ENCODE measurements around the gene TP53. TPM values are rescaled to one million over a fixed set of nuclear protein-coding genes. Genes with fewer than 3 reads are reported as not detected.
A peak's percentile ranks its signal among the peaks of the same experiment; 100 is the strongest.

Gene TP53
- total RNA-seq, 6 donors from 2014 or later = 16.8 to 55.5 (median 21.9) TPM

GRCh38 chr17:7623661-7624060 lies 63.6 kb downstream of the TP53 start:
- peaks cover 0 to 7% (median 0%) of the 10 kb centered on the region in 4 donors for H3K36me3 ChIP-seq
- peaks cover 9 to 20% (median 15%) of the 10 kb centered on the region in 4 donors for H3K4me1 ChIP-seq
- WGBS, 2 donors = 85 to 89% methylated on average over 5 of the region's 5 CpGs
- no peaks in the 10 kb centered on the region for H3K9me3 ChIP-seq
- DNase-seq (no peak), ATAC-seq (ENCODE audit: low FRiP score in 2 of 2) (no peak)
- H3K27ac ChIP-seq = no peak overlapping the region
- TF ChIP-seq POLR2A (IDR thresholded peaks at IDR 0.05) (no peak), EP300 (IDR thresholded peaks at IDR 0.05) (no peak), CTCF (IDR thresholded peaks at IDR 0.05) (no peak), POLR2AphosphoS5 (IDR thresholded peaks at IDR 0.05) (no peak)
- no peak overlapping the region for H3K4me3 ChIP-seq
- no peaks in the 10 kb centered on the region for H3K27me3 ChIP-seq

- H3K27ac ChIP-seq = no peak overlapping the region
- H3K27me3 ChIP-seq = no peaks in the 10 kb centered on the region
- no peak overlapping the region for H3K4me3 ChIP-seq
- H3K4me1 ChIP-seq = peaks cover 0 to 2% (median 0%) of the 10 kb centered on the region in 4 donors
- peaks cover 0 to 3% (median 0%) of the 10 kb centered on the region in 4 donors for H3K36me3 ChIP-seq
- TF ChIP-seq POLR2A (IDR thresholded peaks at IDR 0.05) (no peak), POLR2AphosphoS5 (IDR thresholded peaks at IDR 0.05) (no peak), EP300 (IDR thresholded peaks at IDR 0.05) (no peak), CTCF (IDR thresholded peaks at IDR 0.05) (no peak)
- DNase-seq = no peak
- 91 to 94% methylated on average over 8 of the region's 8 CpGs for WGBS, 2 donors
- ATAC-seq (ENCODE audit: low FRiP score in 2 of 2) = no peak
- H3K9me3 ChIP-seq = no peaks in the 10 kb centered on the region
These were observed 66.5 kb downstream of the TP53 start for GRCh38 chr17:7620835-7621234.

- H3K4me3 ChIP-seq = no peak overlapping the region
- WGBS, 2 donors = 50 to 58% methylated on average over 5 of the region's 5 CpGs
- no peaks in the 10 kb centered on the region for H3K27me3 ChIP-seq
- H3K36me3 ChIP-seq = no peaks in the 10 kb centered on the region
- DNase-seq = peak in 1 of 2 donors; percentile 71
- no peaks in the 10 kb centered on the region for H3K9me3 ChIP-seq
- peak overlapping the region in 2 of 4 donors; percentile 30 to 44 for H3K27ac ChIP-seq
- ATAC-seq (ENCODE audit: low FRiP score in 2 of 2) = no peak
- H3K4me1 ChIP-seq = peaks cover 4 to 9% (median 6%) of the 10 kb centered on the region in 4 donors
- TF ChIP-seq CTCF (IDR thresholded peaks at IDR 0.05) (no peak), EP300 (IDR thresholded peaks at IDR 0.05) (peak in 1 of 4 donors; percentile 39)
These were observed 68.7 kb downstream of the TP53 start for GRCh38 chr17:7618608-7619007.

Other genes starting within 250 kb of the TP53 start
- gene FGF11, start 248.0 kb downstream of the TP53 start, total RNA-seq = 1 to 10 TPM in 2 of 6 donors, under 1 TPM in 3, not detected in 1; 0.15 to 2.0 (median 0.57) TPM
- 10 to 100 TPM in 1 of 6 donors, 1 to 10 TPM in 5; 1.9 to 11.5 (median 7.0) TPM for gene CHRNB1, start 242.4 kb downstream of the TP53 start, total RNA-seq
- gene ZBTB4, start 207.9 kb downstream of the TP53 start, total RNA-seq = 10 to 100 TPM; 54.4 to 90.1 (median 74.2) TPM
- gene SLC35G6, start 206.0 kb downstream of the TP53 start, total RNA-seq = not detected
- 100 to 1,000 TPM in 4 of 6 donors, 10 to 100 TPM in 2; 79.5 to 139 (median 112) TPM for gene POLR2A, start 203.1 kb downstream of the TP53 start, total RNA-seq
- gene TNFSF12, start 138.4 kb downstream of the TP53 start, total RNA-seq = 100 to 1,000 TPM in 1 of 6 donors, 10 to 100 TPM in 5; 32.3 to 158 (median 73.2) TPM
- gene TNFSF13, start 128.7 kb downstream of the TP53 start, total RNA-seq = 100 to 1,000 TPM in 4 of 6 donors, 10 to 100 TPM in 2; 74.2 to 226 (median 129) TPM
- 100 to 1,000 TPM in 1 of 6 donors, 10 to 100 TPM in 5; 54.2 to 108 (median 57.5) TPM for gene SENP3, start 125.6 kb downstream of the TP53 start, total RNA-seq
- gene CD68, start 107.9 kb downstream of the TP53 start, total RNA-seq = 100 to 1,000 TPM in 5 of 6 donors, 10 to 100 TPM in 1; 76.5 to 500 (median 260) TPM
- 100 to 1,000 TPM in 1 of 6 donors, 10 to 100 TPM in 5; 50.6 to 121 (median 56.2) TPM for gene MPDU1, start 103.6 kb downstream of the TP53 start, total RNA-seq
- gene SOX15, start 97.4 kb downstream of the TP53 start, total RNA-seq = 1 to 10 TPM in 1 of 6 donors, under 1 TPM in 2, not detected in 3; 0.63 to 1.5 (median 0.71) TPM
- 10 to 100 TPM; 35.6 to 46.1 (median 38.4) TPM for gene FXR2, start 72.6 kb downstream of the TP53 start, total RNA-seq
- 100 to 1,000 TPM in 1 of 6 donors, 10 to 100 TPM in 5; 66.4 to 155 (median 81.3) TPM for gene SAT2, start 59.7 kb downstream of the TP53 start, total RNA-seq
- gene SHBG, start 57.4 kb downstream of the TP53 start, total RNA-seq = under 1 TPM in 3 of 6 donors, not detected in 3; 0.34 to 0.88 (median 0.46) TPM
- gene ATP1B2, start 36.6 kb downstream of the TP53 start, total RNA-seq = 1 to 10 TPM in 2 of 6 donors, under 1 TPM in 2, not detected in 2; 0.46 to 2.2 (median 0.97) TPM
- gene WRAP53, start 987 bp upstream of the TP53 start, total RNA-seq = 10 to 100 TPM in 1 of 6 donors, 1 to 10 TPM in 5; 6.0 to 10.3 (median 7.8) TPM
- 1 to 10 TPM in 3 of 6 donors, under 1 TPM in 3; 0.22 to 5.0 (median 0.98) TPM for gene EFNB3, start 17.7 kb upstream of the TP53 start, total RNA-seq
- 10 to 100 TPM in 2 of 6 donors, 1 to 10 TPM in 3, under 1 TPM in 1; 0.66 to 34.6 (median 6.0) TPM for gene DNAH2, start 30.3 kb upstream of the TP53 start, total RNA-seq
- gene KDM6B, start 146.7 kb upstream of the TP53 start, total RNA-seq = 10 to 100 TPM; 17.5 to 68.0 (median 42.2) TPM
- 10 to 100 TPM in 2 of 6 donors, 1 to 10 TPM in 3, not detected in 1; 1.6 to 16.1 (median 9.3) TPM for gene TMEM88, start 167.6 kb upstream of the TP53 start, total RNA-seq
- 100 to 1,000 TPM in 2 of 6 donors, 10 to 100 TPM in 4; 50.0 to 111 (median 75.5) TPM for gene NAA38, start 170.1 kb upstream of the TP53 start, total RNA-seq
- 10 to 100 TPM in 2 of 6 donors, 1 to 10 TPM in 4; 5.2 to 12.4 (median 7.3) TPM for gene CYB5D1, start 170.5 kb upstream of the TP53 start, total RNA-seq
- 100 to 1,000 TPM in 2 of 6 donors, 10 to 100 TPM in 4; 68.1 to 183 (median 91.3) TPM for gene CHD3, start 201.3 kb upstream of the TP53 start, total RNA-seq
- 10 to 100 TPM in 1 of 6 donors, 1 to 10 TPM in 5; 5.5 to 24.5 (median 6.3) TPM for gene RNF227, start 228.8 kb upstream of the TP53 start, total RNA-seq
- 1 to 10 TPM; 4.2 to 10.0 (median 5.7) TPM for gene KCNAB3, start 242.4 kb upstream of the TP53 start, total RNA-seq
- 100 to 1,000 TPM in 2 of 6 donors, 10 to 100 TPM in 4; 70.4 to 148 (median 95.8) TPM for gene TRAPPC1, start 244.5 kb upstream of the TP53 start, total RNA-seq
- gene CNTROB, start 244.7 kb upstream of the TP53 start, total RNA-seq = 100 to 1,000 TPM in 2 of 6 donors, 10 to 100 TPM in 4; 50.6 to 216 (median 88.3) TPM

Data from upper lobe of left lung (tissue), 6 donors.